HL-60/S4 (cell line): ENCODE results near the gene AMPD1.

Source experiments
- in situ Hi-C: fragments of 300-500 bp; cut with MboI; formaldehyde crosslinking; loops from 2 replicates; pipeline ENCODE4 v1.14.3; 2022; ENCODE audit warnings: low sequenced_read_pairs

Gene AMPD1

GRCh38 chr1:114695430-114696058, at the start of gene AMPD1:
Gene AMPD1 (minus strand): TSS chr1:114695546. CDS start chr1:114695471, 75 bp downstream.
- in situ Hi-C loops = no loop called here

DNA sequence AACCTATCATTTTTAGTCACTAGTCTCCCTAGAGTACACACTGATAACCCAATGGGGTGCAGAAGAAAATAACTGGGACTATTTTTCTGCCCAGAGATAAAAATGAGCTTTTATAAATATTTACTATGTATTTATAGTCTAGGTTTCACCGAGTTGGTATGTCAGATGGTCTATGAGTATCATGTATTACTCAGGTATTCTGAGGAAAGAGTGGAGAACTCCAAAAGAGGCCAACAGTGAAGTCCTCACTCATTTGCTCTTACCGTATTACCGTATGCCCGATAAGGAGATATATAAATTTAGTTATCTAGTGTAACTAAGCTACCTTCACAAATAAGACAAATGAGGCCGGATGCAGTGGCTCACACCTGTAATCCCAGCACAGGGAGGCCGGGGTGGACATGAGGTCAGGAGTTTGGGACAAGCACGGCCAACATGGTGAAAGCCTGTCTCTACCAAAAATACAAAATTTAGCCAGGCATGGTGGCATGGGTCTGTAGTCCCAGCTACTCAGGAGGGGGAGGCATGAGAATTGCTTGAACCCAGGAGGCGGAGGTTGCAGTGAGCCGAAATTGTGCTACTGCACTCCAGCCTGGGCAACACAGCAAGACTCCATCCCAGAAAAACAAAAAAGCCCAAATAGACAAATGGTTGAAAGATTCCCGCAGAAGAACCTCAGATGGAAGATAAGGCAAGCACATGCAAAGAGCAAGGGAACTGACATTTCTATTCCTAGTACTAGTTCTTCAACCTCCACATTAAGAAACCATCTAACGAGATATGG, 46.8 kb upstream of the AMPD1 start:
- in situ Hi-C loops = no loop called here

- in situ Hi-C loops = no loop called here
Measured at GRCh38 chr1:114740331-114740730, 45.0 kb upstream of the AMPD1 start.

- in situ Hi-C loops = no loop called here
Measured at GRCh38 chr1:114737314-114737849, 42.0 kb upstream of the AMPD1 start.

DNA sequence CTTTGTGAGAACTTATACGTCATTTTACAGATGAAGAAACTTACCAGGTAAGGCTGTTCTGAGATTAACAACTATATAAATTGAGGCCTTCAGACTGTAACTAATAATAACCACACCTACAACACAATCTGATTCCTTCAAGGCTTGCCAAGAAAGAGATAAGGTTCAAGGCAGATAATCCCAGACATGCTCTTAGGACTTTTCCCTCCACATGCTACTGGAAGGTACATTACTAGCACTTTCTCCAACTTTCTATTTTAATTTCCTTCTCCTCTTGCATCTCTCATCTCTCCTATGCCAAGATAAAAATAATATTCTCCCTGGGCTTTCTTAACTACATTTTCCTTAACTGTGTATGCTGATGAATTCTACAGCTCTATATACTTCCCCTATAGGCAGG, 40.1 kb upstream of the AMPD1 start:
- in situ Hi-C loops = no loop called here

DNA sequence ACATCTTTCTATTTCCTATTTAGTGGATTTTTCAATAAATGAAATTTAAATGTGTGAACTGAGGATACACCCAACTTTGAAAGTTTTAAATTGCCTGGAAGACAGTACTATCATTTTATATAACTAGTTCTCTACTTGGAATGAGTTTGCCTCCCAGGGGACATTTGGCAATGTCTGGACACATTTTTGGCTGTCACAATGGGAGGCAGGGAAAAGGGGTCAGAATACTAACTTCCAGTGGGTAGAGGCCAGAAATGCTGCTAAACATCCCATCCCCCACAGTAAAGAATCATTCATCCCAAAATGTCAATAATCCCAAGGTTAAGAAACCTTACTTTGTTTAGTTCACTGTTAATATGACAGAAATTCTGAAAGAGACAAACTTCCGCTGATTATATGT, 34.4 kb upstream of the AMPD1 start:
- in situ Hi-C loops = no loop called here

GRCh38 chr1:114728553-114728952, 33.2 kb upstream of the AMPD1 start:
- in situ Hi-C loops = no loop called here

DNA sequence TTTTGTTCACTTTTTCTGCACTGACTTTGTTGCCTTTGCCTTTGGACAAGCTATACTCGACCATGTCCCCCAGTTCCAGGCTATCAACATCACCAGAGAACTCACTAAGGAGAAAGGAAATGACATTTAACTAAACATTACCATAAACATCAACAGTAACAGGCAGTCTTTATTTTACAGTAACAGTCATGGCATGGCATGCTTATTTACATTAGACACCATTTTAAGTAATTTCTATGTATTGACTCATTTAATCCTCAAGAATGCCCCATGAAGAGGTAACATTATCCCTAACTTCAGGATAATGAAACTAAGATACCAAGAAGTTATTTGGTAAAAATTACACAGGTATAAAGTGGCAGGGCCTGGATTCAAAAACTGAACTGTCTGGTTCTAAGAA, 29.9 kb upstream of the AMPD1 start:
- in situ Hi-C loops = no loop called here

- in situ Hi-C loops = no loop called here
Measured at GRCh38 chr1:114723915-114724314, 28.6 kb upstream of the AMPD1 start.

GRCh38 chr1:114723457-114723856, 28.1 kb upstream of the AMPD1 start:
- in situ Hi-C loops = no loop called here

GRCh38 chr1:114720492-114720891, 25.1 kb upstream of the AMPD1 start:
- in situ Hi-C loops = no loop called here

DNA sequence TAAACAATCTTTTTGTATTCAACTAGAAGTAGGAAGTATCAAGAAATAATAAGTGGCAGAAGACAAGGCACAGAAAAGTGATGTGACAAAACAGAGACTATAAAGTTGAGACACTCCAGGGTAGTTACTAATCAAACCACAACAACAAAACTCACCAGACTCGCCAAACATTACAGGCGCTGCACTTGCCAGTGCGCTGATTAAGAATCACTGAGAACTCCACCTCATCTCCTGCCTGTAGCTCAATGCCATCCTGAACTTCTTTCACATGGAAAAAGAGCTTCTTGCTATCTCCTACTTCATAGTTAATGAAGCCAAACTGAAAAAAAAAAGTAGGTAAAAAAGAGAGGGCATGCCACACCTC, 24.1 kb upstream of the AMPD1 start:
- in situ Hi-C loops = no loop called here

- in situ Hi-C loops = no loop called here
Measured at GRCh38 chr1:114718661-114719423, 23.5 kb upstream of the AMPD1 start.

DNA sequence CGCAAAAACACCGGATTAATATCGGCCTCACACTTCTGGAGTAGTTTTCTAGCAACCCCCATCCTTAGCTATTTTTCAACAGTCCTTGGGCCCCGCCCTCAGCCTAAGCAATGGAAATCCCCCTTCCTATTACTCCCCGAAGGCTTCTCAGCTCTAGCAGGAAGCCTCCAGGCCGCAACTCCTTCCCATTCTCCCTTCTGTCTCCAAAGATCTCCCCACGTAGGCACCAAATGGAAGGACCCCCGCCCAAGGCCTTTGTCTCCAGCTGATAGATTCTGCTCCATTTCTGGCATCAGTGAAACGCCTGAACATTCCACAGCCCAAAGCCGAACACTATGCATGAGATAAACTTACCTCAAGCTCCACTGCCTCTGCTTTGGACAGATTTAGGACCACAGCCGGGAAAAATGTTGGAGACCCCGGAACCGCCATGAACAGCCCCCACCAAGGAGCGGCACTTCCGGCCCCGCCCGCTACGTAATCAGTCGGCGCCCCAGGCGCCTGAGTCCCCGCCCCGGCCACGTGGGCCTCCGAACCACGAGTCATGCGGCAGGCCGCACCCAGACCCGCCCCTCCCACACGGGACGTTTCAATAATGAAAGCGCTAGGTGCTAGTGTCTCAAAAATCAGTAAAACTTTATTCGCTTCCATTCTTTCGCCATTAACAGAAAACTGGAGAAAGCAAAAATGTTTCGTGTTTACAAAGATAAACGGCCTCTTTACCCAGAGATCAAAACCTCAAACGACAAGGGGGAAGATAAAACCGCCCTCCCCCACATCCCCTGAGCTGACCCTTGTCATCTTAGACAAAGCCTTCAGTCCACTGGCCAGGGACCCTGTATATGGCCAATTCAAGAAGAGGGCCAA, 21.2 kb upstream of the AMPD1 start, which contains the start of gene NRAS:
TSS of gene NRAS (minus strand) at position 468 of the 867 bp plus-strand sequence. CDS start 611 bp downstream, outside the sequence.
- in situ Hi-C loops = no loop called here

GRCh38 chr1:114715952-114716303, 20.6 kb upstream of the AMPD1 start:
- in situ Hi-C loops = no loop called here

- in situ Hi-C loops = no loop called here
Measured at GRCh38 chr1:114712977-114713376, 17.6 kb upstream of the AMPD1 start.

- in situ Hi-C loops = no loop called here
Measured at GRCh38 chr1:114710360-114710759, 15.0 kb upstream of the AMPD1 start.

GRCh38 chr1:114707604-114708003, 12.3 kb upstream of the AMPD1 start:
- in situ Hi-C loops = no loop called here

DNA sequence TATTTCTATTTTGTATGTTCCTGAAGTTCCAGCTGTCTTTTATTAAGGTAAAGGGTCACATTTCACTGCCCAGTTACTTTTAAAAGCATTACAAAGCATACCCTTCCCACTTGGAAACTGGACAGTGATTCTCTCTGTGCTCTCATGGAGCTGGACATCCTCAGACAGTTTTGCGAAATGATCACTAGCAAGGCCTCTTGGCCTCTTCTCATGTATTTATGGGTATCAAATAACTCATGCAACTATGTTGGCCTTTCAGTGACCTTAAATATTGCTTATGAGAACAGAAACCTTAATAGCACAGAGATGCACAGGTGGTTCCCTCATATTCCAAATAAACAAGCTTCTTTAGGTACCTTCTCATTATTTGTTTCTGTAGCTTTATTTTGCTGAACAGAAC, 7.9 kb upstream of the AMPD1 start:
- in situ Hi-C loops = no loop called here

GRCh38 chr1:114702737-114703136, 7.4 kb upstream of the AMPD1 start:
- in situ Hi-C loops = no loop called here

DNA sequence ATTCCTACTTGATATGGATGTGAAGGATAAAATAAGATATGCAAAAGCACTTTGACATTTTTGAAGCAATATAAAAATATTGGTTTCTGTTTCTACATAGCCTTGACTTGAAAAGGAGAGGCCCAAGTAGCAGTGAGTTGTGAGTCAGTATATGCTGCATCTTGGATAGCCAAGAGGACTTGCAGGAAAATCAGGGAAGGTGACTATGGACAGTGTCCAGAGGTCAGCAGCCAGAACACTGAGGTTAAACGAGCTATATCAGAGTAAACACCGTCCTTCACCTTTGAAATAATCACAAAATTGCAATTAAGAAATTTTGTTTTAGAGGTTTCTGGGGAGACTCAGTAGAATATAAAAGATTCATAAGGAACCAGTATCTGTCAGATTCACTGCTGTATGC, 6.6 kb upstream of the AMPD1 start:
- in situ Hi-C loops = no loop called here
